ENCODE measurements around the gene CDK6.

Gene CDK6

GRCh38 chr7:92729172-92729571 is 107.2 kb downstream of the CDK6 start:
- no peak for DNase-seq

- DNase-seq, result no peak
These were observed 108.6 kb downstream of the CDK6 start for GRCh38 chr7:92727755-92728154.

GRCh38 chr7:92725161-92725925 is 111.0 kb downstream of the CDK6 start:
- no peak for DNase-seq

- DNase-seq, result no peak
These were observed 112.4 kb downstream of the CDK6 start for GRCh38 chr7:92723943-92724342.

- DNase-seq, result no peak
These were observed 113.2 kb downstream of the CDK6 start for GRCh38 chr7:92723205-92723604.

- DNase-seq, result no peak
These were observed 113.8 kb downstream of the CDK6 start for GRCh38 chr7:92722541-92722940.

GRCh38 chr7:92720604-92721350 is 115.6 kb downstream of the CDK6 start:
- no peak for DNase-seq

- DNase-seq, result no peak
These were observed 118.2 kb downstream of the CDK6 start for GRCh38 chr7:92717993-92718716.

GRCh38 chr7:92717623-92717992 is 118.8 kb downstream of the CDK6 start:
- no peak for DNase-seq

GRCh38 chr7:92716825-92717580 is 119.4 kb downstream of the CDK6 start:
- no peak for DNase-seq

GRCh38 chr7:92715963-92716362 is 120.4 kb downstream of the CDK6 start:
- no peak for DNase-seq

- DNase-seq, result no peak
These were observed 121.6 kb downstream of the CDK6 start for GRCh38 chr7:92714767-92715166.

- DNase-seq, result no peak
These were observed 122.1 kb downstream of the CDK6 start for GRCh38 chr7:92714280-92714679.

- DNase-seq, result no peak
These were observed 126.5 kb downstream of the CDK6 start for GRCh38 chr7:92709912-92710311.

GRCh38 chr7:92709150-92709549 is 127.2 kb downstream of the CDK6 start:
- DNase-seq, result no peak

GRCh38 chr7:92708111-92709042 is 128.0 kb downstream of the CDK6 start:
- no peak for DNase-seq

GRCh38 chr7:92707435-92707834 is 128.9 kb downstream of the CDK6 start:
- no peak for DNase-seq

- no peak for DNase-seq
These were observed 129.8 kb downstream of the CDK6 start for GRCh38 chr7:92706563-92706962.

- DNase-seq, result no peak
These were observed 130.5 kb downstream of the CDK6 start for GRCh38 chr7:92705831-92706230.

GRCh38 chr7:92704858-92705257 is 131.5 kb downstream of the CDK6 start:
- no peak for DNase-seq

GRCh38 chr7:92702535-92702934 is 133.8 kb downstream of the CDK6 start:
- DNase-seq, result no peak

- DNase-seq, result no peak
These were observed 136.3 kb downstream of the CDK6 start for GRCh38 chr7:92699966-92700514.

All from islet precursor cell (in vitro differentiated cells).